H9 (cell line): ENCODE data around the gene CDH23. TPM values are rescaled to one million over a fixed set of nuclear protein-coding genes. Genes with fewer than 3 reads are reported as not detected.

Experiments
- DNase-seq: peaks from one replicate; pipeline ENCODE4 v3.0.0-alpha.2; 2017
- H2AFZ ChIP-seq: one replicate; pipeline ENCODE4 v1.6.1; 2013; ENCODE audit warnings: mild to moderate bottlenecking, low read length, control low read depth, moderate library complexity
- H2AK5ac ChIP-seq: 2 replicates; pipeline ENCODE4 v1.6.1; 2013; ENCODE audit warnings: low read length, control low read depth, mixed read lengths; ENCODE audit not compliant: insufficient read length
- H2BK120ac ChIP-seq: one replicate; pipeline ENCODE4 v1.6.1; 2013; ENCODE audit warnings: low read depth, mild to moderate bottlenecking, low read length, control low read depth, inconsistent platforms; ENCODE audit not compliant: poor library complexity, severe bottlenecking
- H2BK12ac ChIP-seq: 2 replicates; pipeline ENCODE4 v1.6.1; 2013; ENCODE audit warnings: low read length, control low read depth, mixed read lengths, low read depth; ENCODE audit not compliant: insufficient read length
- H2BK15ac ChIP-seq: 2 replicates; pipeline ENCODE4 v1.6.1; 2013; ENCODE audit warnings: low read depth, low read length, control low read depth
- H2BK20ac ChIP-seq: one replicate; pipeline ENCODE4 v1.6.1; 2013; ENCODE audit warnings: low read depth, mild to moderate bottlenecking, low read length, control low read depth, inconsistent platforms; ENCODE audit not compliant: poor library complexity, severe bottlenecking
- H2BK5ac ChIP-seq: 2 replicates; pipeline ENCODE4 v1.6.1; 2013; ENCODE audit warnings: low read length, control low read depth, mixed read lengths; ENCODE audit not compliant: insufficient read length
- H3K14ac ChIP-seq: 2 replicates; pipeline ENCODE4 v1.6.1; 2013; ENCODE audit warnings: low read length, control low read depth; ENCODE audit not compliant: insufficient read depth
- H3K18ac ChIP-seq: 2 replicates; pipeline ENCODE4 v1.6.1; 2013; ENCODE audit warnings: low read depth, mild to moderate bottlenecking, mixed read lengths, low read length, control low read depth; ENCODE audit not compliant: insufficient read length
- H3K23ac ChIP-seq: 2 replicates; pipeline ENCODE4 v1.6.1; 2013; ENCODE audit warnings: low read length, control low read depth, mixed read lengths, low read depth; ENCODE audit not compliant: insufficient read length
- H3K23me2 ChIP-seq: 2 replicates; pipeline ENCODE4 v1.6.1; 2013; ENCODE audit warnings: low read depth, mild to moderate bottlenecking, mixed read lengths, low read length, control low read depth; ENCODE audit not compliant: insufficient read length, poor library complexity, severe bottlenecking
- H3K27ac ChIP-seq: 2 replicates; pipeline ENCODE4 v1.5.1; 2013; ENCODE audit warnings: low read length, control low read depth, mixed read lengths, low read depth; ENCODE audit not compliant: insufficient read length
- H3K27me3 ChIP-seq: 2 replicates; pipeline ENCODE4 v1.6.1; 2013; ENCODE audit warnings: low read length, control low read depth, inconsistent platforms; ENCODE audit not compliant: insufficient read depth
- H3K4ac ChIP-seq: 2 replicates; pipeline ENCODE4 v1.6.1; 2013; ENCODE audit warnings: low read depth, mild to moderate bottlenecking, control low read depth, inconsistent platforms, low read length, moderate library complexity
- H3K4me1 ChIP-seq: 2 replicates; pipeline ENCODE4 v1.6.1; 2013; ENCODE audit warnings: low read length, control low read depth, inconsistent platforms; ENCODE audit not compliant: insufficient read depth
- H3K4me2 ChIP-seq: 2 replicates; pipeline ENCODE4 v1.6.1; 2013; ENCODE audit warnings: low read length, control low read depth, mixed read lengths; ENCODE audit not compliant: insufficient read length, insufficient read depth
- H3K56ac ChIP-seq: 2 replicates; pipeline ENCODE4 v1.6.1; 2013; ENCODE audit warnings: low read depth, mild to moderate bottlenecking, mixed read lengths, low read length, control low read depth; ENCODE audit not compliant: insufficient read length
- H3K79me1 ChIP-seq: 2 replicates; pipeline ENCODE4 v1.6.1; 2013; ENCODE audit warnings: low read depth, mild to moderate bottlenecking, moderate library complexity, low read length, control low read depth, inconsistent platforms; ENCODE audit not compliant: insufficient read depth, poor library complexity, severe bottlenecking
- H3K79me2 ChIP-seq: 2 replicates; pipeline ENCODE4 v1.6.1; 2013; ENCODE audit warnings: low read length, control low read depth, inconsistent platforms; ENCODE audit not compliant: insufficient read depth
- H3K9ac ChIP-seq: 2 replicates; pipeline ENCODE4 v1.6.1; 2013; ENCODE audit warnings: low read length, control low read depth, mixed read lengths; ENCODE audit not compliant: insufficient read length; ENCODE audit errors: extremely low read depth
- H3K9me3 ChIP-seq: one replicate; pipeline ENCODE4 v1.6.1; 2013; ENCODE audit warnings: low read depth, low read length, inconsistent platforms; ENCODE audit not compliant: control insufficient read depth
- H3T11ph ChIP-seq: one replicate; pipeline ENCODE4 v1.6.1; 2013; ENCODE audit warnings: mild to moderate bottlenecking, low read length, control low read depth, inconsistent platforms
- H4K20me1 ChIP-seq: one replicate; pipeline ENCODE4 v1.6.1; 2013; ENCODE audit not compliant: control insufficient read depth, insufficient read length, insufficient read depth
- H4K5ac ChIP-seq: 2 replicates; pipeline ENCODE4 v1.6.1; 2013; ENCODE audit warnings: low read depth, mild to moderate bottlenecking, mixed read lengths, low read length, control low read depth; ENCODE audit not compliant: insufficient read length
- H4K8ac ChIP-seq: replicated peaks from 2 replicates; pipeline ENCODE4 v1.6.1; 2013; ENCODE audit warnings: low read length, control low read depth, mixed read lengths, low read depth; ENCODE audit not compliant: insufficient read length
- H4K91ac ChIP-seq: 2 replicates; pipeline ENCODE4 v1.6.1; 2013; ENCODE audit warnings: low read depth, mild to moderate bottlenecking, moderate library complexity, mixed read lengths, low read length, control low read depth; ENCODE audit not compliant: insufficient read length
- H3K27ac Mint-ChIP-seq, 3 experiments: 2 replicates in 2 of 3; 3 replicates in 1 of 3; pipeline ENCODE4 v1.8.0; 2020 to 2021; ENCODE audit warnings: mixed read lengths in 3 of 3, mild to moderate bottlenecking in 1 of 3, moderate library complexity in 1 of 3
- H3K27me3 Mint-ChIP-seq: 2 replicates; pipeline ENCODE4 v1.8.0; 2021; ENCODE audit warnings: low read depth, mild to moderate bottlenecking, moderate library complexity, mixed read lengths
- H3K36me3 Mint-ChIP-seq, 3 experiments: 2 replicates in 2 of 3; 3 replicates in 1 of 3; pipeline ENCODE4 v1.8.0; 2020 to 2021; ENCODE audit warnings: low read depth in 3 of 3, mixed read lengths in 3 of 3; ENCODE audit not compliant: insufficient read depth in 1 of 3
- H3K4me1 Mint-ChIP-seq, 2 experiments: 2 replicates each; pipeline ENCODE4 v1.8.0; 2020; ENCODE audit warnings: mixed read lengths in 2 of 2
- H3K4me3 Mint-ChIP-seq, 2 experiments: 2 replicates in 1 of 2; 3 replicates in 1 of 2; pipeline ENCODE4 v1.8.0; 2020 to 2021; ENCODE audit warnings: mild to moderate bottlenecking in 2 of 2, mixed read lengths in 2 of 2, moderate library complexity in 1 of 2
- H3K9me3 Mint-ChIP-seq, 2 experiments: 2 replicates in 1 of 2; 3 replicates in 1 of 2; pipeline ENCODE4 v1.8.0; 2020; ENCODE audit warnings: mild to moderate bottlenecking in 2 of 2, mixed read lengths in 2 of 2, moderate library complexity in 1 of 2
- WGBS: extraction: QIAGEN DNeasy Blood & Tissue Kit; methylation state at CpG from one replicate; pipeline ENCODE4 v1.1.7; 2013; ENCODE audit warnings: missing lambda C conversion rate, low lambda C conversion rate, mixed read lengths; ENCODE audit not compliant: insufficient read length; ENCODE audit errors: extremely low coverage; 5-methylcytosine and 5-hydroxymethylcytosine counted together
- total RNA-seq: library from RNA; stranded (reverse); gene quantifications from 2 replicates; pipeline ENCODE4 v1.2.1, GENCODE V29; 2021
- TF ChIP-seq, protein P1 (sequence below): fragments of 200-600 bp; sonication (generic); conservative IDR thresholded peaks from 3 replicates; pipeline ENCODE4 v1.8.0; 2021; ENCODE audit warnings: antibody characterized with exemption, mild to moderate bottlenecking

CDH23 gene
- total RNA-seq, 1 experiment from 2014 or later = 2.1 TPM

- Histone ChIP-seq H4K91ac (no peak overlapping the region), H3K18ac (no peak overlapping the region), H4K5ac (no peak overlapping the region), H2AK5ac (no peak overlapping the region), H2BK15ac (no peak overlapping the region), H3K27ac (no peak overlapping the region), H2BK20ac (no peak overlapping the region), H3K56ac (no peak overlapping the region), H3K4me2 (no peak overlapping the region), H3K79me1 (no peaks in the 10 kb centered on the region), H4K20me1 (no peaks in the 10 kb centered on the region), H3K4ac (no peak overlapping the region), H3K9ac (no peak overlapping the region), H4K8ac (no peak overlapping the region), H2BK12ac (no peak overlapping the region), H2AFZ (no peak overlapping the region), H2BK5ac (no peak overlapping the region), H3K23ac (no peak overlapping the region), H2BK120ac (no peak overlapping the region), H3K23me2 (no peaks in the 10 kb centered on the region), H3K27me3 (no peaks in the 10 kb centered on the region), H3K4me1 (no peaks in the 10 kb centered on the region), H3K14ac (no peak overlapping the region), H3K9me3 (no peaks in the 10 kb centered on the region), H3K79me2 (no peaks in the 10 kb centered on the region), H3T11ph (no peak overlapping the region)
- Mint-ChIP-seq H3K36me3 (no peaks in the 10 kb centered on the region), H3K27me3 (peaks cover 8% of the 10 kb centered on the region), H3K4me3 (no peak overlapping the region), H3K9me3 (no peaks in the 10 kb centered on the region), H3K27ac (no peak overlapping the region), H3K4me1 (no peaks in the 10 kb centered on the region)
- WGBS = no CpG with 5 or more reads among the region's 5 CpGs
- DNase-seq = peak; percentile 48
- TF ChIP-seq, protein P1, sequence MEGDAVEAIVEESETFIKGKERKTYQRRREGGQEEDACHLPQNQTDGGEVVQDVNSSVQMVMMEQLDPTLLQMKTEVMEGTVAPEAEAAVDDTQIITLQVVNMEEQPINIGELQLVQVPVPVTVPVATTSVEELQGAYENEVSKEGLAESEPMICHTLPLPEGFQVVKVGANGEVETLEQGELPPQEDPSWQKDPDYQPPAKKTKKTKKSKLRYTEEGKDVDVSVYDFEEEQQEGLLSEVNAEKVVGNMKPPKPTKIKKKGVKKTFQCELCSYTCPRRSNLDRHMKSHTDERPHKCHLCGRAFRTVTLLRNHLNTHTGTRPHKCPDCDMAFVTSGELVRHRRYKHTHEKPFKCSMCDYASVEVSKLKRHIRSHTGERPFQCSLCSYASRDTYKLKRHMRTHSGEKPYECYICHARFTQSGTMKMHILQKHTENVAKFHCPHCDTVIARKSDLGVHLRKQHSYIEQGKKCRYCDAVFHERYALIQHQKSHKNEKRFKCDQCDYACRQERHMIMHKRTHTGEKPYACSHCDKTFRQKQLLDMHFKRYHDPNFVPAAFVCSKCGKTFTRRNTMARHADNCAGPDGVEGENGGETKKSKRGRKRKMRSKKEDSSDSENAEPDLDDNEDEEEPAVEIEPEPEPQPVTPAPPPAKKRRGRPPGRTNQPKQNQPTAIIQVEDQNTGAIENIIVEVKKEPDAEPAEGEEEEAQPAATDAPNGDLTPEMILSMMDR = peak; percentile 49; the same call in 2 of the 3 replicates
Observed at GRCh38 chr10:71459513-71459912, 62.8 kb downstream of the CDH23 start.
